GM23338 (cell line): Measurements from ENCODE around the gene ASGR1. TPM values are rescaled to one million over a fixed set of nuclear protein-coding genes. Genes with fewer than 3 reads are reported as not detected.

ENCODE experiments used
- ATAC-seq: fragments of 200-7000 bp; cut with Tn5 transposase; 3 replicates; pipeline ENCODE4 v1.9.1; 2020
- DNase-seq: peaks from one replicate; pipeline ENCODE4 v3.0.0-alpha.2; 2015; ENCODE audit warnings: low spot score
- H2AFZ ChIP-seq: fragments of 200-600 bp; sonication (generic); 2 replicates; pipeline ENCODE4 v1.8.0; 2016; ENCODE audit warnings: antibody characterized with exemption, mild to moderate bottlenecking, moderate library complexity
- H3F3A ChIP-seq: fragments of 200-600 bp; sonication (generic); replicated peaks from 2 replicates; pipeline ENCODE4 v1.8.0; 2017; ENCODE audit warnings: antibody characterized with exemption, mixed run types, low read depth
- H3K27ac ChIP-seq: fragments of 200-600 bp; sonication (generic); 2 replicates; pipeline ENCODE4 v1.6.1; 2016; ENCODE audit warnings: low read depth
- H3K27me3 ChIP-seq: fragments of 200-600 bp; sonication (generic); 2 replicates; pipeline ENCODE4 v1.8.0; 2016; ENCODE audit warnings: mild to moderate bottlenecking, mixed run types, moderate library complexity; ENCODE audit not compliant: insufficient read depth
- H3K36me3 ChIP-seq: fragments of 200-600 bp; sonication (generic); 2 replicates; pipeline ENCODE4 v1.8.0; 2016; ENCODE audit warnings: mild to moderate bottlenecking; ENCODE audit not compliant: insufficient read depth
- H3K4me1 ChIP-seq: fragments of 200-600 bp; sonication (generic); 2 replicates; pipeline ENCODE4 v1.8.0; 2016; ENCODE audit warnings: mild to moderate bottlenecking, moderate library complexity; ENCODE audit not compliant: insufficient read depth
- H3K4me2 ChIP-seq: fragments of 200-600 bp; sonication (generic); 2 replicates; pipeline ENCODE4 v1.7.1; 2017; ENCODE audit warnings: mixed run types
- H3K4me3 ChIP-seq: fragments of 200-600 bp; sonication (generic); 2 replicates; pipeline ENCODE4 v1.6.1; 2016; ENCODE audit warnings: mixed run types
- H3K79me2 ChIP-seq: fragments of 200-600 bp; sonication (generic); replicated peaks from 2 replicates; pipeline ENCODE4 v1.8.0; 2017; ENCODE audit warnings: mild to moderate bottlenecking; ENCODE audit not compliant: insufficient read depth
- H3K9me2 ChIP-seq: fragments of 200-600 bp; sonication (generic); 2 replicates; pipeline ENCODE4 v1.8.0; 2017; ENCODE audit not compliant: insufficient read depth
- H4K20me1 ChIP-seq: fragments of 200-600 bp; sonication (generic); replicated peaks from 2 replicates; pipeline ENCODE4 v1.8.0; 2017; ENCODE audit warnings: mild to moderate bottlenecking; ENCODE audit not compliant: insufficient read depth
- H3K27ac Mint-ChIP-seq: 2 replicates; pipeline ENCODE4 v1.8.0; 2020; ENCODE audit warnings: inconsistent platforms, mild to moderate bottlenecking, moderate library complexity, mixed read lengths
- H3K27me3 Mint-ChIP-seq: 3 replicates; pipeline ENCODE4 v1.8.0; 2022; ENCODE audit warnings: low read depth, mild to moderate bottlenecking, moderate library complexity, mixed read lengths, inconsistent platforms; ENCODE audit not compliant: insufficient read depth, poor library complexity
- H3K36me3 Mint-ChIP-seq: 3 replicates; pipeline ENCODE4 v1.8.0; 2021; ENCODE audit warnings: low read depth, mild to moderate bottlenecking, inconsistent platforms, moderate library complexity, mixed read lengths
- H3K4me1 Mint-ChIP-seq: 3 replicates; pipeline ENCODE4 v1.8.0; 2020; ENCODE audit warnings: mild to moderate bottlenecking, inconsistent platforms, mixed read lengths
- H3K4me3 Mint-ChIP-seq: 3 replicates; pipeline ENCODE4 v1.8.0; 2021; ENCODE audit warnings: moderate library complexity, mild to moderate bottlenecking, inconsistent platforms, mixed read lengths
- H3K9me3 Mint-ChIP-seq: 3 replicates; pipeline ENCODE4 v1.8.0; 2020; ENCODE audit warnings: moderate library complexity, mild to moderate bottlenecking, inconsistent platforms, mixed read lengths
- CTCF ChIP-seq, 2 experiments: fragments of 200-600 bp in 1 of 2; sonication (generic) in 1 of 2; conservative IDR thresholded peaks; 2 replicates each; pipeline versions ENCODE4 v1.5.1 to v1.6.1; 2016 to 2017; ENCODE audit warnings: antibody characterized with exemption in 2 of 2, low read depth in 2 of 2, mild to moderate bottlenecking in 2 of 2, moderate library complexity in 1 of 2
- ETS1 ChIP-seq: IDR thresholded peaks from 2 replicates; pipeline ENCODE4 v1.6.1; 2016; ENCODE audit warnings: antibody characterized with exemption
- EZH2 ChIP-seq: fragments of 200-600 bp; sonication (generic); IDR thresholded peaks from one replicate; pipeline ENCODE4 v1.8.0; 2017; ENCODE audit warnings: antibody characterized with exemption, mild to moderate bottlenecking, low read depth; ENCODE audit not compliant: unreplicated experiment
- EZH2phosphoT487 ChIP-seq: fragments of 200-600 bp; sonication (generic); IDR thresholded peaks from one replicate; pipeline ENCODE4 v1.8.1; 2018; ENCODE audit warnings: antibody characterized with exemption; ENCODE audit not compliant: unreplicated experiment
- JUNB ChIP-seq: IDR thresholded peaks from one replicate; pipeline ENCODE4 v1.6.1; 2016; ENCODE audit warnings: antibody characterized with exemption; ENCODE audit not compliant: unreplicated experiment
- NANOG ChIP-seq: IDR thresholded peaks from 2 replicates; pipeline ENCODE4 v1.6.1; 2016; ENCODE audit warnings: antibody characterized with exemption, borderline replicate concordance
- POLR2AphosphoS5 ChIP-seq: IDR thresholded peaks from 2 replicates; pipeline ENCODE4 v1.6.1; 2016; ENCODE audit warnings: antibody characterized with exemption, low read depth
- REST ChIP-seq: IDR thresholded peaks from one replicate; pipeline ENCODE4 v1.6.1; 2018; ENCODE audit warnings: antibody characterized with exemption; ENCODE audit not compliant: unreplicated experiment
- polyA plus RNA-seq: library from polyadenylated mRNA; unstranded; fragments of >200 nt; fragmentation: Nextera tagmentation; extraction: Ambion mirVana; gene quantifications from 2 replicates; pipeline ENCODE4 v1.2.1, GENCODE V29; 2016
- total RNA-seq: library from RNA; depleted of rRNA; stranded (reverse); fragments of >200 nt; shearing (Covaris generic); gene quantifications from 2 replicates; pipeline ENCODE4 v1.2.3, GENCODE V29; 2014

ASGR1 gene
- total and polyA plus RNA-seq, 2 experiments from 2014 or later: 8.3 to 9.0 TPM

- TF ChIP-seq CTCF (conservative IDR thresholded peaks at IDR 0.05; ENCODE audit: low read depth in 2 of 2) (no peak), REST (no peak), JUNB (no peak), NANOG (no peak), ETS1 (no peak), EZH2 (no peak)
These were observed 11.9 kb upstream of the ASGR1 start (continued) for GRCh38 chr17:7191069-7191468.

DNA sequence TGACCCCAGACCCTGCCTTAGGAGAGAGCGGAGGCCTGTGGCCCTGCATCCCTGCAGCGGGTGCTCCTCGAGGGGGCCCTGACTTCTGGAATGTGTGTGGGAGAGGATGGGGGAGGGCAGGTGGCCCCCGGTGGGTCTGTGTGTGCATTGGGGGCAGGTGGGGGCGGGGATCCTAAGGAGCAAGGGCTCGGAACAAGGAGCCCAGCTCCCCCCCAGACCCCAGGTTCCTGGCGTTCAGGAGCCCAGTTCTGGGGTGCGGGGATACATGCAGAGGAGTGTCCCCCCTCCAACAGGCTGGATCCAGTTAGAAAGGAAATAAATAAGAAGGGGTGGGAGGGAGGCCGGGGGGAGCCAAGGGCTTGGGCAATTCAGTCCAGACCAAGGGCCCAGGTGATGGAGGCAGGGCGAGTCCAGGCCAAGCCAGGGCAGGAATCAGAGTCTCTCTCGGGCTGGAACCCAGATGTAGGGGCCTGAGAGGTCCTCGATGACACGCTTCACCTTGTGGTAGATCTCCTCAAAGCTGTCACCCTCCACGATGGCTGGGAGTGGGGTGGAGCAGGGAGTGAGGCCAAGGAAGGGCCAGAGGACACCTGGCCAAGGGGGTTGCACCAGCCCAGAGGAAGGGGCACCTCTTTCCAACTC, 11.2 kb upstream of the ASGR1 start:
- Histone ChIP-seq H3K4me2 (no peak overlapping the region), H3K9me2 (no peaks in the 10 kb centered on the region), H3F3A (0 out of 2 replicates have a peak, but pooled peaks cover 5% of the 10 kb centered on the region), H4K20me1 (peaks cover 7% of the 10 kb centered on the region), H3K36me3 (no peaks in the 10 kb centered on the region; the same call in 1 of the 2 replicates), H3K27me3 (no peaks in the 10 kb centered on the region), H3K27ac (no peak overlapping the region), H3K4me3 (no peak overlapping the region), H3K79me2 (no peaks in the 10 kb centered on the region), H2AFZ (no peak overlapping the region), H3K4me1 (no peaks in the 10 kb centered on the region; the same call in 1 of the 2 replicates)
- peaks cover 2% of the 10 kb centered on the region; the same call in 2 of the 3 replicates for H3K4me1 Mint-ChIP-seq
- TF ChIP-seq EZH2phosphoT487 (no peak), POLR2AphosphoS5 (no peak), JUNB (no peak)
- peaks cover 14% of the 10 kb centered on the region for H3K27me3 Mint-ChIP-seq
- no peak overlapping the region for H3K27ac Mint-ChIP-seq
- no peak overlapping the region for H3K4me3 Mint-ChIP-seq
- H3K36me3 Mint-ChIP-seq: peaks cover 45% of the 10 kb centered on the region
- no peak for DNase-seq
- H3K9me3 Mint-ChIP-seq: no peaks in the 10 kb centered on the region
- no peak for ATAC-seq
